ENCODE measurements around the gene CGB7.
"Not testable (repeated sequence)": the region's sequence is repeated elsewhere in the genome, so short reads cannot be mapped to it uniquely, and the experiment has no call there.

Gene CGB7

GRCh38 chr19:49039736-49040135 lies 17.8 kb downstream of the CGB7 start:
- DNase-seq = not testable (repeated sequence)

- not testable (repeated sequence) for DNase-seq
Measured at GRCh38 chr19:49038557-49039276, 18.8 kb downstream of the CGB7 start.

GRCh38 chr19:49038111-49038510 lies 19.4 kb downstream of the CGB7 start:
- not testable (repeated sequence) for DNase-seq

- DNase-seq = not testable (repeated sequence)
Measured at GRCh38 chr19:49036815-49037214, 20.7 kb downstream of the CGB7 start, which contains the start of gene CGB1. Gene CGB1 (minus strand): TSS chr19:49036895. CDS start chr19:49036711, 184 bp downstream.

GRCh38 chr19:49031642-49032301 lies 25.8 kb downstream of the CGB7 start, which contains the start of gene CGB2:
Gene CGB2 (plus strand): TSS chr19:49031890. CDS start chr19:49032096, 206 bp downstream.
- peak; percentile 26 for DNase-seq

DNA sequence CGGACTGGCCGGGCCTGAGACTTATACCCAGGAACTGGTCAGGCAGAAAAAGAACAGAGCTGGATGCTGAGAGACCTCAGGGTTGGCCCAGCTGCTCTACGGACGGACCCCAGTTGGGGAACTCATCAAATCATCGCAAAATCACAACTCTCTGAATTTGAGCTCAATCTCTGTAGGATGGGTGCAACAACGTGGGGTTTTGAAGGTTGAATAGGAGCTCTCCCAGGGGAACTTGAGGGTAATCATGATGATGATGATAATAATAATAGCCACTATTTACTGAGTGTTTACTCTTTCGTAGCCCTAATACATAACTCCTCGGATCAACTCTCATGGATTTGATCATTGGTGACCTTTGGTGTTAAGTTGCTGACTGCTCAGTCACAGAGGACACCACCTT lies 27.2 kb downstream of the CGB7 start:
- DNase-seq = not testable (repeated sequence)

DNA sequence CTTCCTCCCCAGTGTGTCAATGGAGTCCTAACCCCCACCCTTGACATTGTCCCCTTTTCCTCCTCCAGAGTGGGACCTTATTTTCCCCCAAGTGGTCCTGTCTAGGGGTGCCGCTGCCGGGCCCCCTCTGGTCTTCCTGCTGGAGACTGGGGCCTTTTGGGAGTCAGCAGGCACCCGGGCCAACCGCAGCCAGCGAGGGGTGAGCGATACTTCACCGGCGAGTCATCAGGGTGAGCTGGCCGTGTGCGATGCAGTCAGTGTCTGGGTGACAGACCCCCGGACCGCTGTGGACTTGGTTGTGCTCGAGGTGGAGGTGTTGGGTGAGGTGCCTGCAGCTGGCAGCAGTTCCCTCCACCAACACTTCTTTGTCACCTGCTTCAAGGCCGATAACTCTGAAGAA lies 27.8 kb downstream of the CGB7 start:
- DNase-seq = not testable (repeated sequence)

DNA sequence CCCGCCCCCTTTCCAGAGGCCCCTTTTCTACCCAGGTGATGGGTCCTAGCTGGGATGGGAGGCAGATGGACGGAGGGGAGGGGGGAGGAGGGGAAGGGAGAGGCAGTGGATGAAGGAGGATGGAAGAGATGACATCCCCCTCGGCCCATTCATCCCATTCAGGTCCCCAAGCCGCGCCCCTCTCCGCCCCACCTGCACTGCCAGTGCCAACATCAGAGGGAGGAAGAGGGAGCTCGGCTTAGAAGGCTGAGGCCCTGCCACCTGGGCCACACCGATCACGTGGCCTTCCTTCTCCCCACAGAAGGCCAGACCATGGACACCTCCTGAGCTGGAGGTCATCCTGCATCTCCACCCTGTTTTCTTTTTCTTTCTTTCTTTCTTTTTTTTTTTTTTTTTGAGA lies 28.9 kb downstream of the CGB7 start:
- DNase-seq = not testable (repeated sequence)

- DNase-seq = not testable (repeated sequence)
Measured at GRCh38 chr19:49025599-49025998, 31.9 kb downstream of the CGB7 start.

GRCh38 chr19:49025088-49025487 lies 32.5 kb downstream of the CGB7 start:
- DNase-seq = not testable (repeated sequence)

DNA sequence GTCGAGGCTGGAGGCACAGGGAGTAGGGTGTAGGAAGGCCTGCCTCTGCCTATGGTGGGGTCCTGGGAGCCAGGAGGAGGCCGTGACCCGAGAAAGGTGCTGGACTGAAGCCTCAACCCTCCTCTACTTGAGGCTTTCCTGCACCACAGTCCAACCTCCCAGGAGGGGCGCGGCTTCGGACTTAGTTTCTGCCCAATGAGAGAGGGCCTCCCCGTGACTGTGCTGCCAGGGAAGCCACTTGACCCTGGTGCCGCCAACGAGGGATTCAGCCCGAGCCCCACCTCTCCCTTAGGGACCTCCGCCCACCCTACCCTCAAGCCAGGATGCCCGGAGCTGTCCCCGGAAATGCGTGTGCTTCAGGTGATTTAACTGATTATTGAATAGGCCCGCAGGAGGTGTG lies 33.3 kb downstream of the CGB7 start, which contains the start of gene CGB3:
Gene CGB3 (minus strand): TSS at position 101 of the 400 bp plus-strand sequence. CDS start 362 bp downstream, outside the sequence.
- DNase-seq = not testable (repeated sequence)

GRCh38 chr19:49022116-49022515 lies 35.4 kb downstream of the CGB7 start:
- no peak for DNase-seq

DNA sequence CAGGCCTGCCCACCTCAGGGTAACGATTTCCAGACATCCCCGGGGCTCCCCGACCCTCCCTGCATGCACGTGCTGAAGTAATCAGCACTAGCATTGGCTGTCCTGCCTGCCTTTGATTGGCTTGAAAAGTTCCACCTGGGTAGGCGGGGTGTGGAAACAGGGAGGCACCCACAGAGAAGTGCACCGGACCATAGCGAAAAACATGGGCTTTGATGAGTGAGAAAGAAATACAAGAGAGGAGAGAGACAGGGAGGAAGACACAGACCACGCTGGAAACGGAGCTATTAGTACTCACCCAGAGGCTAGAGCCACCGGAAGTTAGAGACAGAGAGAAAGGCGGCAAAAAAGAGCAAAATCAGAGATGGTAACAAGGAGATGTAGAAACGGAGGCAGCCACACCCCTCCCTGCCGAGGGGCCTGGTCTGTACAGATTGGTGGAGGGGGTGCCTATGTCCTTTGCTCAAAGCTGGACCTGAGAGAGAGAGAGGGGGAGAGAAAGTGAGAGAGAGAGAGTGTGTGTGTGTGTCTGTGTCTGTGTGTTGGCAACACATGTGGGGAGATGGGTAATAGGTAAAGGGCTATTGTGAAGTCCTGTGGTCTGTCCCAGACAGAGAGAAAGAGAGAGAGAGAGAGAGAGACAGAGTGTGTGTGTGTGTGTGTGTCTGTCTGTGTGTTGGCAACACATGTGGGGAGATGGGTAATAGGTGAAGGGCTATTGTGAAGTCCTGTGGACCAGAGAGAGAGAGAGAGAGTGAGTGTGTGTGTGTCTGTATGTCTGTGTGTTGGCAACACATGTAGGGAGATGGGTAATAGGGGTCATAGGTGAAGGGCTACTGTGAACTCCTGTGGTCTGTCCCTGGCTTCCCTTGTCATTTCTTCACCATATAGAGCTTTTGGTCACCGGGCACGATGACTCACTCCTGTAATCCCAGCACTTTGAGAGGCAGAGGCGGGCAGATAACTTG lies 36.3 kb downstream of the CGB7 start:
- no peak for DNase-seq

DNA sequence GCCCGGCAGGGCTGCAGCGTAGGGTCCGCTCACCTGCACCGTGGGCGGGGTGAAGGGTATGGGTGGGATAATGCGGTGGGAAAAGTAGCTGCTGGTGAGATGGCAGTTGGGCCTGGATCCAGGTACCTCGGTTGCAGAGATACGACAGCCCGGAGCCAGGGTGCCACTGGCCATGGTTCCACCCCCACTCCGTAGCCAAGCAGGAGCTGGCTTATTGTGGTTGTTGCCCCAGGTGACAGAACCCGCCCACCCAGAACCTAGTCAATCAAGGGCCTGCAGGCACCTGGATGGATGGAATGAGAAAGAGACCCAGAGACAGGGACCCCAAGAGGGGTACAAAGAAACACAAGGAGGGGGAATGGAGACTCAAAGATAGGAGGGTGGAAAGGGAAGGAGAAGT lies 37.2 kb downstream of the CGB7 start:
- no peak for DNase-seq

- peak; percentile 52 for DNase-seq
Measured at GRCh38 chr19:49019242-49019932, 38.2 kb downstream of the CGB7 start.

DNA sequence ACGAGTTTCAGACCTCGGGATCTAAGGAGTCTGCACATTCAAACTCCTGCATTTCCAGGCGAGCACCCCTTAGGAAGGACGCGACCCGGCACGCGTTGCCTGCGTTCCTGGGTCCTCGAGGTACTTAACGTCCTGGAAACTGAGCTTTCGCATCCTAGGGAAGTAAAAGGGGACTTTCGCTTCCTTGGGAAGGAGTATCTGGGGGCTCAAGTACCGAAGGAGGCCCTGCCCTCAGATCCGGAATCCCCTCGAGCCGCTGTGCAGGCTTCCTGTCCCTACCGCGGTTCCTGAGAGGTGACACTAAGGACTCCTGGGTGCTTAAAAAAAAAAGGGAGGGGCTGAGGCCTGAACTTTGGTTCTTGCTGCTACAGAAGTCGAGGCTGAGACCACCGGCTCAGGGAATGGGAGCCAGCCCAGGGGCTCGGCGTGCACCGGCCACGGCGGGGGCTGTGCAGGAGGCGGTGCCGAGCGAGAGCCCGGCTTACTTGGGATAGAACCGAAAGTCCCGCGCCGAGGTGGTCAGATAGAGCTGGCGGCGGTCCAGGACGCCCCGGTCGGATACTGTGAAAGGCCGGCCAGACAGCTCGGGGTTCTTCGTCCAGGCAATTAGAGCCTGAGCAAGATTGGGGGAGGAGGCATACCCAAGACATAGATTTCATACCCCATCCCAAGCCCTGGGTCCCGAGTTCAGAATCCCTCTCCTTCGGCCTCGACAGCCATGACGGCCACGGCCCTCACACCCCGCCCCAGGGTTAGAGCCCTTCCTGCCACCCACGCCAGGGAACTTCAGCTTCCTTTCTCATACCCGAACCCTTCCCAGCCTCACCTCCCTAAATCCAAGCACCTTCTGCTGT lies 38.9 kb downstream of the CGB7 start:
- not testable (repeated sequence) for DNase-seq

- DNase-seq = peak; percentile 56
Measured at GRCh38 chr19:49017666-49018351, 39.7 kb downstream of the CGB7 start.

DNA sequence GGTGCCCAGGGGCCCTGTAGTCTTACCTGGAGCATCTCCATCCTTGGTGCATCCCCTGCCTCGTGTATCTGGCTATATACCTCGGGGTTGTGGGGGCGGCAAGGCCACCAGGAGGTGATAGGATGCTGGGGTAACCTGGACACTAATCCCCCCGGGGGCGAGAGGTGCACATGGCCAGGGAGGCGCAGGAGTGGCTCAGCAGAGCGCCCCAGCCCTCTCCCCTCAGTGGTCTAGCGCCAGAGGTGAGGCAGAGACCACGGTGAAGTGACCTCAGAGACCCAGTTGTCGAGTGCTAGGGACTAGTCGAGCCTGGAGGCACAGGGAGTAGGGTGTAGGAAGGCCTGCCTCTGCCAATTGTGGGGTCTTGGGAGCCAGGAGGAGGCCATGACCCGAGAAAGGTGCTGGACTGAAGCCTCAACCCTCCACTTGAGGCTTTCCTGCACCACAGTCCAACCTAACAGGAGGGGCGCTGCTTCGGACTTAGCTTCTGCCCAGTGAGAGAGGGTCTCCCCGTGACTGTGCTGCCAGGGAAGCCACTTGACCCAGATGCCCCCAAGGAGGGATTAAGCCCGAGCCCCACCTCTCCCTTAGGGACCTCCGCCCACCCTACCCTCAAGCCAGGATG lies 40.4 kb downstream of the CGB7 start, which contains the start of gene LHB:
Gene LHB (minus strand): TSS at position 51 of the 625 bp plus-strand sequence. CDS start 10 bp downstream, at position 41.
- DNase-seq = no peak

- no peak for DNase-seq
Measured at GRCh38 chr19:49016067-49016839, 41.3 kb downstream of the CGB7 start.
